H1 (cell line): Measurements from ENCODE around the gene DHCR24. TPM values are rescaled to one million over a fixed set of nuclear protein-coding genes. Genes with fewer than 3 reads are reported as not detected.

ENCODE experiments used
- CTCF ChIA-PET: fragments of 300-600 bp; sonication (Branson Sonifier 250); formaldehyde crosslinking; loops from one replicate; lab custom pipeline; 2021; ENCODE audit not compliant: partially characterized antibody; lab: Charles Lee
- POLR2A ChIA-PET: fragments of 300-600 bp; sonication (Branson Sonifier 250); formaldehyde crosslinking; loops from one replicate; lab custom pipeline; 2021; ENCODE audit warnings: inconsistent platforms; ENCODE audit not compliant: partially characterized antibody; lab: Charles Lee
- DNase-seq, 2 experiments: peaks; one replicate each; pipeline versions ENCODE4 v3.0.0 to v3.0.0-alpha.2; 2010 to 2022; ENCODE audit warnings: low spot score in 2 of 2, low read depth in 1 of 2, mixed read lengths in 1 of 2
- FAIRE-seq: peaks from 2 replicates; lab custom pipeline; 2011; peaks lifted over from hg19 to GRCh38; lab: Jason Lieb, UNC
- H2AFZ ChIP-seq: 2 replicates; pipeline ENCODE4 v1.8.1; 2012; ENCODE audit warnings: low read length, inconsistent platforms
- H2AK5ac ChIP-seq: 2 replicates; pipeline ENCODE4 v1.6.1; 2013; ENCODE audit warnings: low read depth, low read length
- H2BK120ac ChIP-seq: replicated peaks from 2 replicates; pipeline ENCODE3; 2013; ENCODE audit warnings: low read depth, low read length, inconsistent platforms
- H2BK12ac ChIP-seq: 2 replicates; pipeline ENCODE4 v1.6.1; 2013; ENCODE audit warnings: low read depth, low read length
- H2BK15ac ChIP-seq: 2 replicates; pipeline ENCODE4 v1.6.1; 2013; ENCODE audit warnings: low read length
- H2BK20ac ChIP-seq: 2 replicates; pipeline ENCODE4 v1.6.1; 2013; ENCODE audit warnings: low read length
- H2BK5ac ChIP-seq: 2 replicates; pipeline ENCODE4 v1.6.1; 2013; ENCODE audit warnings: low read depth, low read length
- H3K14ac ChIP-seq: 2 replicates; pipeline ENCODE4 v1.6.1; 2013; ENCODE audit warnings: inconsistent platforms; ENCODE audit not compliant: insufficient read length
- H3K18ac ChIP-seq: 2 replicates; pipeline ENCODE4 v1.6.1; 2013; ENCODE audit warnings: low read length; ENCODE audit errors: extremely low read depth
- H3K23ac ChIP-seq: 2 replicates; pipeline ENCODE4 v1.6.1; 2013; ENCODE audit warnings: inconsistent platforms; ENCODE audit not compliant: insufficient read length
- H3K23me2 ChIP-seq: 2 replicates; pipeline ENCODE4 v1.6.1; 2013; ENCODE audit warnings: low read depth, low read length
- H3K27ac ChIP-seq: 2 replicates; pipeline ENCODE4 v1.6.1; 2011; ENCODE audit warnings: low read depth, low read length, inconsistent platforms
- H3K27me3 ChIP-seq, 4 experiments: replicated peaks in 1 of 4; 1 replicate in 1 of 4; 2 replicates in 3 of 4; pipeline versions ENCODE4 v1.6.1 to v1.8.1; 2011 to 2013; ENCODE audit warnings: low read length in 3 of 4, mild to moderate bottlenecking in 3 of 4, inconsistent platforms in 2 of 4, mixed read lengths in 2 of 4, moderate library complexity in 1 of 4; ENCODE audit not compliant: control insufficient read depth in 3 of 4, insufficient read depth in 3 of 4; ENCODE audit errors: extremely low read depth in 1 of 4
- H3K36me3 ChIP-seq, 4 experiments: 2 replicates each; pipeline versions ENCODE4 v1.6.1 to v1.8.1; 2011 to 2013; ENCODE audit warnings: mild to moderate bottlenecking in 4 of 4, low read length in 3 of 4, moderate library complexity in 2 of 4, control low read depth in 1 of 4, inconsistent platforms in 1 of 4; ENCODE audit not compliant: insufficient read depth in 4 of 4, control insufficient read depth in 2 of 4
- H3K4ac ChIP-seq: replicated peaks from 2 replicates; pipeline ENCODE3; 2013; ENCODE audit warnings: low read length, low read depth, mixed read lengths, inconsistent platforms; ENCODE audit not compliant: insufficient read length
- H3K4me1 ChIP-seq, 4 experiments: replicated peaks in 1 of 4; 1 replicate in 1 of 4; 2 replicates in 3 of 4; pipeline versions ENCODE4 v1.6.1 to v1.8.1; 2011 to 2013; ENCODE audit warnings: low read length in 3 of 4, inconsistent platforms in 2 of 4, mixed read lengths in 1 of 4; ENCODE audit not compliant: insufficient read depth in 4 of 4, control insufficient read depth in 3 of 4
- H3K4me2 ChIP-seq, 2 experiments: 2 replicates each; pipeline versions ENCODE4 v1.6.1 to v1.8.1; 2011 to 2013; ENCODE audit warnings: low read depth in 2 of 2, low read length in 2 of 2, control low read depth in 1 of 2, inconsistent platforms in 1 of 2, mild to moderate bottlenecking in 1 of 2; ENCODE audit not compliant: insufficient read depth in 1 of 2
- H3K4me3 ChIP-seq, 4 experiments: fragments of 200-600, 300-600 bp in 1 of 4; sonication (generic), shearing (Covaris generic), sonication (Bioruptor Twin) in 1 of 4; 2 replicates each; pipeline versions ENCODE4 v1.5.1 to v1.8.1; 2011 to 2016; ENCODE audit warnings: low read length in 4 of 4, low read depth in 3 of 4, control low read depth in 2 of 4, inconsistent platforms in 2 of 4, mild to moderate bottlenecking in 2 of 4, mixed read lengths in 1 of 4, moderate library complexity in 1 of 4; ENCODE audit not compliant: insufficient read depth in 2 of 4; ENCODE audit errors: extremely low read depth in 1 of 4
- H3K56ac ChIP-seq: replicated peaks from 2 replicates; pipeline ENCODE3; 2013; ENCODE audit warnings: low read depth, mild to moderate bottlenecking, mixed read lengths, low read length, inconsistent platforms; ENCODE audit not compliant: insufficient read length
- H3K79me1 ChIP-seq: 2 replicates; pipeline ENCODE4 v1.6.1; 2013; ENCODE audit warnings: low read depth, low read length, control low read depth
- H3K79me2 ChIP-seq, 2 experiments: 2 replicates each; pipeline versions ENCODE4 v1.6.1 to v1.8.1; 2012 to 2013; ENCODE audit warnings: low read length in 2 of 2, mild to moderate bottlenecking in 2 of 2, inconsistent platforms in 1 of 2; ENCODE audit not compliant: insufficient read depth in 2 of 2, control insufficient read depth in 1 of 2
- H3K9ac ChIP-seq, 4 experiments: replicated peaks in 1 of 4; 1 replicate in 1 of 4; 2 replicates in 3 of 4; pipeline versions ENCODE4 v1.6.1 to v1.8.1; 2011 to 2013; ENCODE audit warnings: low read depth in 3 of 4, low read length in 3 of 4, control low read depth in 2 of 4, mild to moderate bottlenecking in 2 of 4, moderate library complexity in 2 of 4, inconsistent platforms in 1 of 4; ENCODE audit errors: extremely low read depth in 1 of 4
- H3K9me3 ChIP-seq, 2 experiments: 2 replicates each; pipeline versions ENCODE4 v1.6.1 to v1.8.1; 2012 to 2013; ENCODE audit warnings: mild to moderate bottlenecking in 2 of 2, moderate library complexity in 2 of 2, control low read depth in 1 of 2, inconsistent platforms in 1 of 2, low read depth in 1 of 2, low read length in 1 of 2, mixed read lengths in 1 of 2; ENCODE audit not compliant: insufficient read depth in 2 of 2
- H4K20me1 ChIP-seq, 2 experiments: replicated peaks in 1 of 2; 2 replicates each; pipeline versions ENCODE3 to v1.8.1; 2011 to 2013; ENCODE audit warnings: inconsistent platforms in 2 of 2, low read length in 2 of 2, mild to moderate bottlenecking in 1 of 2; ENCODE audit not compliant: insufficient read depth in 2 of 2, control insufficient read depth in 1 of 2
- H4K5ac ChIP-seq: 2 replicates; pipeline ENCODE4 v1.6.1; 2013; ENCODE audit warnings: low read length, low read depth, mixed read lengths, inconsistent platforms; ENCODE audit not compliant: insufficient read length
- H4K8ac ChIP-seq: 2 replicates; pipeline ENCODE4 v1.8.0; 2013; ENCODE audit warnings: mild to moderate bottlenecking, moderate library complexity, low read length, inconsistent platforms; ENCODE audit not compliant: insufficient read depth; ENCODE audit errors: extremely low read depth
- H4K91ac ChIP-seq: replicated peaks from 2 replicates; pipeline ENCODE3; 2013; ENCODE audit warnings: low read length, mixed read lengths, inconsistent platforms; ENCODE audit not compliant: insufficient read length
- PHF8 ChIP-seq: fragments of 200-600 bp; sonication (generic); conservative IDR thresholded peaks from 2 replicates; pipeline ENCODE4 v1.7.1; 2012; ENCODE audit warnings: low read depth, mild to moderate bottlenecking, inconsistent platforms, low read length, moderate library complexity
- POLR2AphosphoS5 ChIP-seq: IDR thresholded peaks from 2 replicates; pipeline ENCODE4 v1.6.1; 2011; ENCODE audit warnings: low read depth, low read length
- SRF ChIP-seq: IDR thresholded peaks from 2 replicates; pipeline ENCODE4 v1.6.1; 2011; ENCODE audit warnings: mild to moderate bottlenecking, low read depth, low read length, moderate library complexity
- TAF1 ChIP-seq: IDR thresholded peaks from 2 replicates; pipeline ENCODE4 v1.6.1; 2011; ENCODE audit warnings: mild to moderate bottlenecking, low read depth, low read length
- WGBS, 2 experiments: shearing (Covaris generic) in 1 of 2; methylation state at CpG; one replicate each; pipeline versions ENCODE4 v1.1.6 to v1.1.7; 2013 to 2015; ENCODE audit warnings: low lambda C conversion rate in 2 of 2, mixed read lengths in 2 of 2, inconsistent platforms in 1 of 2, low coverage in 1 of 2, missing lambda C conversion rate in 1 of 2; ENCODE audit not compliant: insufficient replicate concordance in 2 of 2, insufficient coverage in 1 of 2, insufficient read length in 1 of 2; ENCODE audit errors: extremely low coverage in 1 of 2, missing lambda C conversion rate in 1 of 2; 5-methylcytosine and 5-hydroxymethylcytosine counted together
- polyA plus RNA-seq, 7 experiments: library from polyadenylated mRNA; depleted of rRNA in 3 of 7; stranded (reverse) in 5 of 7; unstranded in 2 of 7; fragments of >200 nt in 5 of 7; fragments of 200-250 nt in 2 of 7; gene quantifications; 1 replicate in 5 of 7; 2 replicates in 1 of 7; 4 replicates in 1 of 7; pipeline versions ENCODE4 v1.2.1 to v1.2.3, GENCODE V29; 2011 to 2013; ENCODE audit warnings: missing spikeins in 2 of 7, mixed read lengths in 2 of 7
- total RNA-seq: library from RNA; stranded (reverse); fragmentation: NEBNext Ultra II Directional; extraction: Animal tissue kit (Norgen Biotek cat#: 25700); gene quantifications from 2 replicates; pipeline ENCODE4 v1.2.1, GENCODE V29; 2021
- TF ChIP-seq, protein P1 (sequence below): IDR thresholded peaks from 2 replicates; pipeline ENCODE4 v1.6.1; 2012; ENCODE audit warnings: low read length, inconsistent platforms

The DHCR24 gene
- total and polyA plus RNA-seq, 2 of the 8 experiments (the other 6 are each of a cell fraction or from before 2014, with no cell fraction given), result 370 to 419 TPM

DNA sequence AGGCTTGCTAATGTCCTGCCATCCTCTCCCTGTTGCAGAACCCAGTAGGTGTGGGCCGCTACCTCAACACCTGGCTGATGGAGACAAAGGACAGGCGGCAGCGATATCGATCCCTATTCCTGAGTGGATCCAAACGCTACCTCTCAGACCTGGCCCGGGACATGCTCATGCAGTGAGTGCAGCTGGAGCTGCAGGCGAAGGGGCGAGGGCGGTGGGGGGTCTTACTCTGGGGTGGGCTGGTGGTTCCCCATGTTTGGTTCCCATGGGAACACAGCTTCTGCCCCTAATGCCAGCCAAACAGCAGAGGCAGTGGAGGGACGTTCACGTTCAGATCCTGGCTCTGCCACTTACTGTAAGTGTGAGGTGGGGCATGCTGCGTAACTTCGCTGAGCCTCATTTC lies 70.0 kb downstream of the DHCR24 start:
- DNase-seq, result peak in 1 of 2 experiments; percentile 24
- Histone ChIP-seq H2BK15ac (peak overlapping the region; percentile 72; the same call in 1 of the 2 replicates), H3K18ac (no peak overlapping the region; the same call in 1 of the 2 replicates), H2BK20ac (no peak overlapping the region)
- TF ChIP-seq TAF1, result no peak
- TF ChIP-seq POLR2AphosphoS5, result no peak
- TF ChIP-seq SRF, result no peak
- TF ChIP-seq, protein P1, sequence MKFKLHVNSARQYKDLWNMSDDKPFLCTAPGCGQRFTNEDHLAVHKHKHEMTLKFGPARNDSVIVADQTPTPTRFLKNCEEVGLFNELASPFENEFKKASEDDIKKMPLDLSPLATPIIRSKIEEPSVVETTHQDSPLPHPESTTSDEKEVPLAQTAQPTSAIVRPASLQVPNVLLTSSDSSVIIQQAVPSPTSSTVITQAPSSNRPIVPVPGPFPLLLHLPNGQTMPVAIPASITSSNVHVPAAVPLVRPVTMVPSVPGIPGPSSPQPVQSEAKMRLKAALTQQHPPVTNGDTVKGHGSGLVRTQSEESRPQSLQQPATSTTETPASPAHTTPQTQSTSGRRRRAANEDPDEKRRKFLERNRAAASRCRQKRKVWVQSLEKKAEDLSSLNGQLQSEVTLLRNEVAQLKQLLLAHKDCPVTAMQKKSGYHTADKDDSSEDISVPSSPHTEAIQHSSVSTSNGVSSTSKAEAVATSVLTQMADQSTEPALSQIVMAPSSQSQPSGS, result no peak
- no peak for TF ChIP-seq PHF8
- TF ChIP-seq, all 59 proteins: peak for 0
- Histone ChIP-seq H2AK5ac (no peak overlapping the region), H3K36me3 (no peaks in the 10 kb centered on the region), H2BK5ac (no peak overlapping the region), H4K91ac (peak overlapping the region; percentile 64), H3K27me3 (no peaks in the 10 kb centered on the region; a peak in 2 of 7 replicates), H3K4me2 (no peak overlapping the region), H2BK120ac (no peak overlapping the region), H2AFZ (no peak overlapping the region), H3K56ac (no peak overlapping the region), H3K23me2 (no peaks in the 10 kb centered on the region; the same call in 1 of the 2 replicates), H3K4me3 (no peak overlapping the region), H2BK12ac (peak overlapping the region; percentile 60; the same call in 1 of the 2 replicates), H3K9ac (no peak overlapping the region), H4K20me1 (no peaks in the 10 kb centered on the region), H3K23ac (no peak overlapping the region), H3K27ac (no peak overlapping the region), H3K79me2 (no peaks in the 10 kb centered on the region), H4K8ac (no peak overlapping the region), H3K9me3 (no peaks in the 10 kb centered on the region), H4K5ac (no peak overlapping the region), H3K79me1 (no peaks in the 10 kb centered on the region), H3K4ac (peak overlapping the region; percentile 72), H3K14ac (no peak overlapping the region), H3K4me1 (peaks cover 4 to 30% (median 17%) of the 10 kb centered on the region in 4 experiments)
- 93% methylated on average over 13 of the region's 13 CpGs; no CpG with 5 or more reads in 1 of the 2 experiments for WGBS, 2 experiments
- no peak for FAIRE-seq
- CTCF ChIA-PET, result interaction anchor here (1.1 to 1.2 kb wide), 2 partner anchors 10 to 117 kb away, joined by 3 read pairs; no protein-coding TSS in a partner anchor
- POLR2A ChIA-PET, result no interaction called here
